Activated CD8-positive, alpha-beta T cell treated with anti-CD3 and anti-CD28 coated beads for 36 hours (primary cell): ENCODE data around the gene GARIN5A. TPM values are rescaled to one million over a fixed set of nuclear protein-coding genes. Genes with fewer than 3 reads are reported as not detected.

ENCODE experiments used
- ATAC-seq: fragments of 200-7000 bp; cut with Tn5 transposase; one replicate; pipeline ENCODE4 v1.10.0; 2021; ENCODE audit warnings: mild to moderate bottlenecking, moderate library complexity
- CTCF ChIA-PET: fragments of 350-600 bp; sonication (Branson Sonifier 250); formaldehyde crosslinking; loops from one replicate; lab custom pipeline; 2021; ENCODE audit warnings: antibody characterized with exemption; lab: Charles Lee
- POLR2A ChIA-PET: fragments of 350-600 bp; sonication (Branson Sonifier 250); formaldehyde crosslinking; loops from one replicate; lab custom pipeline; 2021; ENCODE audit warnings: antibody characterized with exemption; lab: Charles Lee
- DNase-seq: peaks from one replicate; pipeline ENCODE4 v3.0.0-alpha.2; 2020
- H3K27ac Mint-ChIP-seq: one replicate; pipeline ENCODE4 v1.8.0; 2021; ENCODE audit warnings: mild to moderate bottlenecking, mixed read lengths
- H3K27me3 Mint-ChIP-seq: one replicate; pipeline ENCODE4 v1.8.0; 2021; ENCODE audit warnings: mixed read lengths
- H3K36me3 Mint-ChIP-seq: one replicate; pipeline ENCODE4 v1.8.0; 2021; ENCODE audit warnings: low read depth, mixed read lengths
- H3K4me1 Mint-ChIP-seq: one replicate; pipeline ENCODE4 v1.8.0; 2021; ENCODE audit warnings: low read depth, mixed read lengths
- H3K4me3 Mint-ChIP-seq: one replicate; pipeline ENCODE4 v1.8.0; 2021; ENCODE audit warnings: mild to moderate bottlenecking, moderate library complexity, mixed read lengths
- H3K9me3 Mint-ChIP-seq: one replicate; pipeline ENCODE4 v1.8.0; 2021; ENCODE audit warnings: mixed read lengths
- CTCF ChIP-seq: fragments of 200-600 bp; IDR thresholded peaks from one replicate; pipeline ENCODE4 v1.8.0; 2022; ENCODE audit warnings: antibody characterized with exemption, mild to moderate bottlenecking
- intact Hi-C: fragments of 100-400 bp; cut with micrococcal nuclease; formaldehyde crosslinking; loops from one replicate; pipeline ENCODE4 v1.10.0; 2022
- total RNA-seq, 2 experiments: library from RNA; stranded (reverse); gene quantifications; one replicate each; pipeline ENCODE4 v1.2.3, GENCODE V29; 2021

GARIN5A gene
- total RNA-seq, 2 experiments from 2014 or later, result 0.36 to 1.5 TPM

DNA sequence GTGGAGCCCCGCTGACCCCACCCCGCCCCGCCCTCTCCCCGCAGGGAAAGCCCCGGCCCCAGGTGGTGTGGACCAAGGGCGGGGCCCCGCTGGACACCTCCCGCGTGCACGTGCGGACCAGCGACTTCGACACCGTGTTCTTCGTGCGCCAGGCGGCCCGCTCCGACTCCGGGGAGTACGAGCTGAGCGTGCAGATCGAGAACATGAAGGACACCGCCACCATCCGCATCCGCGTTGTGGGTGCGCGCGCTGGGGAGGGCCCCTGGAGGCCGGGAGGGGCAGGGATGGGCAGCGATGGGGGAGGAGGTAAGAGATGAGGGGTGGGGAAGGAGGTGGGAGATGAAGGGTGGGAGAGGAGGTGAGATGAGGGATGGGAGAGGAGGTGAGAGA is 17.6 kb downstream of the GARIN5A start:
- no peak for DNase-seq
- Mint-ChIP-seq H3K27ac (no peak overlapping the region), H3K4me1 (peaks cover 15% of the 10 kb centered on the region), H3K36me3 (no peaks in the 10 kb centered on the region), H3K27me3 (peaks cover 28% of the 10 kb centered on the region), H3K9me3 (no peaks in the 10 kb centered on the region), H3K4me3 (no peak overlapping the region)
- no peak for TF ChIP-seq CTCF
- ATAC-seq, result no peak
- ChIA-PET POLR2A (no interaction called here), CTCF (no interaction called here)
- intact Hi-C loops, result no loop called here

DNA sequence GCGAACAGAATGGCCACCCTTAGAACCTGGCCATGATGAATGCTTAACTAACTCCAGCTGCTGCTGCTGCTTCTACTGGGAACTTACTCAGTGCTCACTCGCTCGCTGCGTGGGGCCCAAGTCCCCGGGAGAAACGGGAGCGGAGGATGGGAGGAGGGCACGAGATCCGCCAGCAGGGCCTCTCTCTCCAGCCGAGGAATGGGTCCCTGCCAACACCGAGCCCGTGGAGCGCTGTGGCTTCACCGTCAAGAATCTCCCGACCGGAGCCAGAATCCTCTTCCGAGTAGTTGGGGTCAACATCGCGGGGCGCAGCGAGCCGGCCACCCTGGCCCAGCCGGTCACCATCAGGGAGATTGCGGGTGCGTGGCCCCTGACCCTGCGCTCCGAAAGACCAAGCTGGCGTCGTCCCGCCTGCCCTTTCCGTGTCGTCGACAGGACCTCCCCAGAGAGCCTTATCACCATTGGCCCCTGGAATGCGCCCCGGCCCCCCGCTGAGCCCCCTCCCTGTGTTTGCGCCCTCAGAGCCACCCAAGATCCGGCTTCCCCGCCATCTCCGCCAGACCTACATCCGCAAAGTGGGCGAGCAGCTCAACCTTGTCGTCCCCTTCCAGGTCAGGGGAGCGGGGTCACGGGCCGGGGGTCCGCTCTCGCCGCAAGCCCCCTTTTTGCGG is 18.1 kb downstream of the GARIN5A start:
- no peaks in the 10 kb centered on the region for H3K36me3 Mint-ChIP-seq
- H3K4me3 Mint-ChIP-seq, result no peak overlapping the region
- ATAC-seq (no peak), DNase-seq (no peak)
- intact Hi-C loops, result no loop called here
- H3K9me3 Mint-ChIP-seq, result no peaks in the 10 kb centered on the region
- peaks cover 15% of the 10 kb centered on the region for H3K4me1 Mint-ChIP-seq
- H3K27ac Mint-ChIP-seq, result no peak overlapping the region
- POLR2A ChIA-PET, result no interaction called here
- peaks cover 28% of the 10 kb centered on the region for H3K27me3 Mint-ChIP-seq
- CTCF ChIA-PET, result no interaction called here
- TF ChIP-seq CTCF, result no peak

DNA sequence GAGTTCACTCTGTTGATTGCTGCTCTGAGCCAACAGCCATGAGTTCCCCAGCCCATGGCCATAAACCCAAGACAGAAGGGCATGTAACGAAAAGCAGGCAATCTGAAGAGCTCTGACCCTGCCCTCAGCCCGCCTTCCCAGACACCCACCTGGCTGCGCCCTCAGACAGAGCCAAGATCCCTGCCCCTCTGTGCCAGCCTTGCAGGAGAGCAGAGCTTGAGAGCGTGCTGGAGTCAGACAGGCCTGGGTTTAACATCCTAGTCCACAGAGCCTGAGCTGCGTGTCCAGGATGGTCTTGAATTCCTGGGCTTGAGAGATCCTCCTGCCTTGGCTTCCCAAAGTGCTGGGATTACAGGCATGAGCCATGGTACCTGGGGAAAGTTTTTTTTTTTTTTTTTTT is 19.3 kb downstream of the GARIN5A start:
- H3K4me1 Mint-ChIP-seq, result peaks cover 15% of the 10 kb centered on the region
- ChIA-PET CTCF (no interaction called here), POLR2A (no interaction called here)
- no peaks in the 10 kb centered on the region for H3K36me3 Mint-ChIP-seq
- DNase-seq, result no peak
- ATAC-seq, result no peak
- intact Hi-C loops, result no loop called here
- no peak overlapping the region for H3K27ac Mint-ChIP-seq
- no peaks in the 10 kb centered on the region for H3K9me3 Mint-ChIP-seq
- no peak for TF ChIP-seq CTCF
- H3K4me3 Mint-ChIP-seq, result no peak overlapping the region
- peaks cover 28% of the 10 kb centered on the region for H3K27me3 Mint-ChIP-seq

DNA sequence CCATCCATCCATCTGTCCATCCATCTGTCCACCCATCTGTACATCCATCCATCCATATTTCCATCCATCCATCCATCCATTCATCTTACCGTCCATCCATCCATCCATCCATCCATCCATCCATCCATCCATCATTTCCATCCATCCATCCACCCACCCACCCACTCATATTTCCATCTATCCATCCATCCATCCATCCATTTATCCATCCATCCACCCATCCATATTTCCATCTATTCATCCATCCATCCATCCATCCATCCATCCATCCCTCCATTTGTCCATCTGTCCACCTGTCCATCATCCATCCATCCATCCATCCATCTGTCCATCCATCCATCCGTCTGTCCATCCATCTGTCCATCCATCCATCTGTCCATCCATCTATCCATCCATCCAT is 20.7 kb downstream of the GARIN5A start:
- TF ChIP-seq CTCF, result no peak
- Mint-ChIP-seq H3K9me3 (no peaks in the 10 kb centered on the region), H3K27me3 (peaks cover 24% of the 10 kb centered on the region), H3K4me3 (no peak overlapping the region), H3K4me1 (peaks cover 11% of the 10 kb centered on the region), H3K27ac (no peak overlapping the region), H3K36me3 (no peaks in the 10 kb centered on the region)
- no peak for ATAC-seq
- ChIA-PET CTCF (no interaction called here), POLR2A (no interaction called here)
- intact Hi-C loops, result no loop called here
- DNase-seq, result no peak

DNA sequence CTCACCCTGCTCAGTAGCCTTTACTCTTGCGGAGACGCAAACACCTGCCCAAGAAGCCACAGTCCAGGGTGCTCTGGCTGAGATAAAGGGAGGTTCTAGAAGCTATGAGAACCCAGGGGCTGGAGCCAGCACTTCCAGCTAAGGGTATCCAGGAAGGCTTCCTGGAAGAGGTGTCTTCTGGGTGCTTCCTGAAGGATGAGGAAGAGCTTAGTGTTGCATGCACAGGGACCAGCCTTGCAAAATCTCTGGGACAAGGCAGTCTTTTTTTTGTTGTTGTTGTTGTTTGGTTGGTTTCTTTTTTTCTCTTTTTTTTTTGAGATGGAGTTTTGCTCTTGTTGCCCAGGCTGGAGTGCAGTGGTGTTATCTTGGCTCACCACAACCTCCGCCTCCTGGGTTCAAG is 23.4 kb downstream of the GARIN5A start:
- no peak for TF ChIP-seq CTCF
- ATAC-seq, result no peak
- intact Hi-C loops, result no loop called here

More for the DNA sequence above, 23.4 kb downstream of the GARIN5A start:
- DNase-seq, result no peak
- Mint-ChIP-seq H3K4me3 (no peak overlapping the region), H3K27me3 (peaks cover 19% of the 10 kb centered on the region), H3K9me3 (no peaks in the 10 kb centered on the region), H3K36me3 (no peaks in the 10 kb centered on the region), H3K27ac (no peak overlapping the region), H3K4me1 (no peaks in the 10 kb centered on the region)
- POLR2A ChIA-PET, result interaction anchor here (0.6 kb wide), 1 partner anchor 34 kb away, joined by 3 read pairs; the partner anchor contains the start of gene SPIB
- CTCF ChIA-PET, result interaction anchor here (0.6 kb wide), 1 partner anchor 44 kb away, joined by 5 read pairs; no protein-coding TSS in a partner anchor
